ENCODE measurements around the gene CPSF4L. TPM values are rescaled to one million over a fixed set of nuclear protein-coding genes. Genes with fewer than 3 reads are reported as not detected.
"Not testable (repeated sequence)": the region's sequence is repeated elsewhere in the genome, so short reads cannot be mapped to it uniquely, and the experiment has no call there.

CPSF4L gene
- total RNA-seq, 1 donor from 2014 or later, result not detected

DNA sequence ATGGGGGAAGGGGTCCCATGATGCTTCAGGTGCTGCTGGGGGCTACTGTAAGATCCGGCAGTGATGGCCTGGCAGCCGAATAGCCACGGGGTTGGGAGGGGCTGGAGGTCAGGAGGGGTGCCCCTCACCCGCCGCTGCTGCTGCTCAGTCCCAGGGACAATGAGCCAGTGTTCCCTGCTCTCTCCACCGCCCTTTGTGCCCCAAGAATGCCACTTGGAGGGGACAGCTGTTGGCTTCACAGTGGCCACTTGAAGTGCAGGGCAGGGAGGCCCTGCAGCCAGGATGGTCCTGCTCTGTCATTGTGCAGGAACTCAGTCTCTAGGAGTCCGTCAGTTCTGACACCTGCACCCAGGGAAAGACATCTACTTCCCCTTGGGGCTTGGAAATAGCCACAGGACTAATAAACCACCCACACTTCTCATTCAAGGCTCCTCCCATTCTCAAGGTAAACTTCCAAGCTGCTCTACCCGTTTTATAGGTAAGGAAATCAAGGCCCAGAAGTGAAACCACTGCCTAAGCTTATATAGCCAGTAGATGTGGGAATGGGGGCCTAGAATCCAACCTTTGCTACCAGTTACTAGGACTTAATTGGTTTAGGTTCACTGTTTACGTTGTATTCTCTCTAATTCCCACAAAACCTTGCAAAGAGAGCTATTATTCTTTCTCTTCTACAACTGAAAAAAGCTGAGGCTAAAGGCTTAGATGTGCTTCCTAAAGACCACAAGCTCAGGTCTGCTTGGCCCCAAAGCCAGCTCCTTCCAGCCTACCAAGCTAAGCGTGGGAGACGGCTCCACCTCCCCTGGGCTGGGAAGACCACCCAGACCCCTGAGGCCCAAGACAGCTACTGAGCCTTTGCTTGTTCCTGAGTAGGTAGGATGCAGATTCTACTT lies 6.2 kb upstream of the CPSF4L start:
- no peak for DNase-seq

DNA sequence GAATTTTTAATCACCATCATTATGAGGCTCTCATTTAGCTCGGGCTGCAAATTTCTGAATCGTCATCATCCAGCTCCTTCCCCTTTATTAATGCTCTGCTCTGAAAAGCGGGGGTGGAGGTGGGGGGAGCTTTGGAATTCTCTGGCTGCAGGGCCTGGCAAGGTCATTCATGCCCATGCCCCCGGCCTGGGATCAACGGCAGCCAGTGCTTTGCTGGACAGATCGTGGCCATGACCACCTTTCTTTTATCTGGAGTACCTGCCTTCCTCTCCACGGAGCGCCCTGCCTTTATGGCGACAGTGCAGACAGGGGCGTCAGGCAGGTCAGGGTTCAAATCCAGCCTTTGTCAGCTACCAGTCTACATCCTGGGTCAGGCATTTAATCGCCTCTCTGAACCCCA lies 5.1 kb upstream of the CPSF4L start:
- no peak for DNase-seq

DNA sequence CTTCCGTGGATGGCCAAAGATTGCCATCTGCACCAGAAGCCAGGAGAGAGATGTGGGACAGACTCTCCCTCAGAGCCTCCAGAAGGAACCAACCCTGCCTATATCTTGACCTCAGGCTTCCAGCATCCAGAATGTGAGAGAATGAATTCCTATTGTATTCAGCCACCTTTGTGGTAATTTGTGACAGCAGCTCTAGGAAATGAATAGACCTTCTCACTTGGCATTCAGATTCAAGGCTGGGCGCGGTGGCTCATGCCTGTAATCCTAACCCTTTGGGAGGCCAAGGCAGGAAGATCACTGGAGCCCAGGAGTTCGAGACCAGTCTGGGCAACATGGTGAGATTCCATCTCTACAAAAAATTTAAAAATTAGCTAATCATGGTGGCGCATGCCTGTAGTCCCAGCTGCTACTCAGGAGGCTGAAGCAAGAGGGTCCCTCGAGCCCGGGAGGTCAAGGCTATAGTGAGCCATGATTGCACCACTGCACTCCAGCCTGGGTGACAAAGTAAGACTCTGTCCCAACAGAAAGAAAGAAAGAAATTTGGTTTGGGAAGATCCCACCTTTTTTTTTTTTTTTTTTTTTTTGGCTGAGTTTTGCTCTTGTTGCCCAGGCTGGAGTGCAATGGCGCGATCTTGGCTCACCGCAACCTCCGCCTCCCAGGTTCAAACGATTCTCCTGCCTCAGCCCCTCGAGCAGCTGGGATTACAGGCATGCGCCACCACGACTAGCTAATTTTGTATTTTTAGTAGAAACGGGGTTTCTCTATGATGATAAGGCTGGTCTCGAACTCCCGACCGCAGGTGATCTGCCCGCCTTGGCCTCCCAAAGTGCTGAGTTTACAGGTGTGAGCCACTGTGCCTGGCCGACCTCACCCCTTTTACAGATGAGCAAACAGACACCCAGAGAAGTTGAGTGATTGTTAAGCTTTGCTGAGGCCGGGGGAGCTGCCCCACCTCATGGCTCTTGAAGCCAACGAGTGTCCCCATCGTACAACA lies 4.3 kb upstream of the CPSF4L start:
- DNase-seq, result no peak

DNA sequence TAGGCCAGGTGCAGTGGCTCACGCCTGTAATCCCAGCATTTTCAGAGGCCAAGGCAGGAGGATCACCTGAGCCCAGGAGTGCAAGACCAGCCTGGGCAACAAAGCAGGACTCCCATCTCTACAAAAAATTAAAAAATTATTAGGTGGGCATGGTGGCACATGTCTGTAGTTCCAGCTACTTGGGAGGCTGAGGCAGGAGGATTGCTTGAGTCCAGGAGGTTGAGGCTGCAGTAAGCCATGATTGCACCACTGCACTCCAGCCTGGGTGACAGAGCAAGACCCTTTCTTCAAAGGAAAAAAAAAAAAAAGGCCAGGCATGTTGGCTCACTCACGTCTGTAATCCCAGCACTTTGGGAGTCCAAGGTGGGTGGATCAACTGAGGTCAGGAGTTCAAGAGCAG lies 2.8 kb upstream of the CPSF4L start:
- DNase-seq, result not testable (repeated sequence)

DNA sequence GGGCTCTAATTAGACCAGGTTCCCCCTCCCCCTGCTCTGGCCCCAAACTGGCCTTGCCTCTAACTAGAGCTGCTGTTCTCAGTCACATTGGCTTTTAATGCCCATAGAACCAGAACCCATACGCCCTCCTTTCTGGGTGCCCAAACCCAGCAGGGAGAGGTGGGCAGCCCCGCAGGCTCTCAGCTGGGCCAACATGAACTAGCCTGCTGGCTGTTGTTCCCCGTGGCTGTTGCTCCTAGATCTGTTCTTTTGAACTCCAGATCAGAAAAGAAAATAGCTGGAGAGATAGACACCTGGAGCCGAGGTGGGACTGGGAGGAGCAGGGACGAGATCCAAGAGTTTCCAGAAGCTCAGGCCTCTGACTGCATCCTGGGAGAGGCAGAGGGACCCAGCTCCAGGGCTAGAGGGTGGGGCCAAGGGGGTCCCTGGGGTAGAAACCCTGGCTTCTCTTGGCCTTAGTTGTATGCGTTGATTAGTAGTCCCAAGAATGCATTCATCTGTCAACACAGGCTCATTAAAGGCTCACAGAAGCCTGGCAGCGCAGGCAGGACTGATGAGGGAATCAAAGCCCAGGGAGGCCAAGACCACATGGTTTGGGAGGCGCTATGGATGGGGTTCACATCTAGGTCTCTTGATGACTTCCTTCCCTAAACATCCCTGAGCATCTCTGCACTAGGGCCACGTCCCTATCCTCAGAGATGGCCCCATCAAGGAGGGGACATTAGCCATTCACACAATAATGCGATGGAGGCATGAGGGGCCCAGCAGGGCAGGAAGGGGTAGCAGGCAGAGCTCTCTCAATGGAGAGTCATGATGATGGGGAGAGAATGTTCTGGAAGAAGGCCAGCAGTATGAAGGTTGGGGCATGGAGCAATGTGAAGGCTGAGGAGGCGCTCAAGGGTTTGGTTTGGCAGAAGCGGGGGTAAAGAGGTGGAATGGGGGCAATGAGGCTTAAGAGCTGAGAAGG lies 1.3 kb upstream of the CPSF4L start:
- DNase-seq, result no peak

DNA sequence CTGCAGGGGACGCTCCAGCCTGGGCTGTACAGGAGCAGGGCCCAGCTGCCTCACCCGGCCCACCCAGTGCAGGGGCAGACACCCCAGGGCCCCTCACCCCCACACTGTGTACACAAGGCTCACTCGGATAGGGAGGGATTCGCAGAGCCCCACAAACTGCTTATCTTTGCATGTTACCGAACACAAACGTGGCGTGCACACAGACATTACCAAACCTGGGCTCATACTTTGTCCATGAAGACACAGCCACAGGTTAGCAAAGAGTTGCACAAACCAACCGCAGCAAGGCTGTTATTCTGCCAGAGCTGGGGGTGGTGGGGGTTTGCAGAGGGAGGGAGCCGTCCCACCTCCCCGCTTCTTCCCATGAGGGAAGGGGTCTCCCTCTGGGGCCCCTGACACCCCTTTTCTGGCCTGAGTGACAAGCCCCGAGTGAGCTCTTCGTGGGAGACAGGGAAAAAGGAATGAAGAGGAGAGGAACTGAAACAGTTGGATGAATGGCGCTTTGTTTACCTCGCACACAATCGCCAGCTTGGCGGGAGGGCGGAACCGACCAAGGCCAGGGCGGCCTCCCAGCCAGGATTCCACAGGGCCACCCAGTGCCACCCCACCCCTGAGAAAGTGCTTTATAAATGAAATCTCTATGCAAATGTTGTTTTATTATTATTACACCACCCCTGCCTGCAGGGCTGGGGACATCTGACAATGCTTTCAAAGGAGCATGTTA lies 434 bp upstream of the CPSF4L start:
- DNase-seq, result no peak

DNA sequence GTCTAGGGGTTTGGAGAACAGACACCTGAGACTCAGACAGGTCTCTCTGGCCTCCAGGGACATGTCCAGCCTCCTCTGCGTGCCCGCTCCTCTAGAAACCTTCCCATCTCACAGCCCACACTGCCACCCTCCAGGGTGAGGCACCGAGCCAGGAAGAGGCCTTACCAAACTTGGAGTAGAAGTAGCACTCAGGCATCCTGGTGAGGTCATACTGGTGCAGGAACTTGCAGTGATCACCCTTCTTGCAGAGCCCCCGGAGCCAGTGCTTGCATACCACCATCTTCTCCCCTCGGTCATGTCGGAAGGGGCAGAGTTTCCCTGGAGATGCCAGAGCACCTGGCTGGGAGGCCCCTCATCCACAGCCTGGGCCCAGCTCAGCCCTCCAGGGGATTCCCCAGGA lies 4.2 kb downstream of the CPSF4L start:
- DNase-seq, result no peak

DNA sequence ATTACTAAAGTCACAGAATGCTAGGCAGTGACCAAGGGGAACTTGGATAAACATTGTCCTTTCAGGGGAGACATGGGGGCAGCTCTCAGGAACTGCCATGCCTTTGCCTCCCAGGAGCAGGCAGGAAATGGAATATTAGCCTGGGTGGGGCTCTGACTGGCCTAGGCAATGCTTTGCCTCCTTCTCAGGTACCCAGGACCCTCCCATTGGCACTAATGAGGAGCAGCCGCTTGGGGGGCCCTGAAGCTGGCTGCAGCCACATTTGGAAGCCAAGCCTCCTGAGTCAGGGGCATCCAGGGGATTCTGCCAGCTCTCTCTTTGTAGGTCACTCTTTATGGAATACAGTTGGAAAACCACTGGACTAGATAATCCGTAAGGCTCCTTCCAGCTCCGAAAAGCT lies 5.5 kb downstream of the CPSF4L start:
- no peak for DNase-seq

DNA sequence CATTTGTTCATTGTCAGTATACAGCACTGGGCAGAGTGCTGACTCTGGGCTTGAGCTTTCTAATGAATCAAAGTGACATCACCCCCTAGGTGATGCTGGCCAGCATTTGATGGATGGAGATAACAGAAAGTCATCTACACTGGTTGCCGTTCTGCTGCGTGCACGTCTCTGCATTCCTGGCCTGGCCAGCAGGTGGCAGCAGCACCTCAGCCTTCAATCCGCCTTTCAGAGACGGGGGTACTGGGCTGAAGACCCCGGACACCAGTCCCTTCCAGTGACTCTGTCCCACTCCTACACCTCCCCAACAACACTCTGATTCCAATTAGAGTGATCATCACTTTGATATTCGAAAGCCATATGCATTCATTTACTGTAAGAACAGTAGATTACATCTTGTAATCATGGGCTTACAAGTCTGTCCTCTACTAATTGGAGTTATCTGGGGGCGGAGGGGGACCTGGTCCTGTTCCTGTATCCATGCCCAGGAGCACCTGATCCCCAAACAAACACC lies 6.0 kb downstream of the CPSF4L start:
- peak; percentile 67 for DNase-seq

DNA sequence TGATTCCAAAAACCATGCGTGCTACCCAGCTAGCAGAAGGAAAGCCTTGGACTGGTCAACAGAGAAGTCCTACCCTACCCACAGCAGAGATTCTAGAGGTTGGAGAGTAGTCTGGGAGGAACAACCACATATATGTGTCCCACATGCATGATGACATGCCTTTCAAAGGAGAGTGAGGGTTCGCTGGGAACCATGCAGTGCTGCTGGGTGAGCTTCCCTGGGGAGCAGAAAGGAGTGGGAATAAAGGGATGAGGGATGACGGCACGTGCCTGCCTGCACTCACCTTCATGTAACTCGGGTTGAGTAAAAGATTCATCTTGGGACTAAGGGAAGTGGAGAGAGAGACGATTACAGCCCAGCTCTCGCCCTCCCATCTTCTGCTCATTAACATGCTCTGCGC lies 9.8 kb downstream of the CPSF4L start:
- DNase-seq, result no peak

DNA sequence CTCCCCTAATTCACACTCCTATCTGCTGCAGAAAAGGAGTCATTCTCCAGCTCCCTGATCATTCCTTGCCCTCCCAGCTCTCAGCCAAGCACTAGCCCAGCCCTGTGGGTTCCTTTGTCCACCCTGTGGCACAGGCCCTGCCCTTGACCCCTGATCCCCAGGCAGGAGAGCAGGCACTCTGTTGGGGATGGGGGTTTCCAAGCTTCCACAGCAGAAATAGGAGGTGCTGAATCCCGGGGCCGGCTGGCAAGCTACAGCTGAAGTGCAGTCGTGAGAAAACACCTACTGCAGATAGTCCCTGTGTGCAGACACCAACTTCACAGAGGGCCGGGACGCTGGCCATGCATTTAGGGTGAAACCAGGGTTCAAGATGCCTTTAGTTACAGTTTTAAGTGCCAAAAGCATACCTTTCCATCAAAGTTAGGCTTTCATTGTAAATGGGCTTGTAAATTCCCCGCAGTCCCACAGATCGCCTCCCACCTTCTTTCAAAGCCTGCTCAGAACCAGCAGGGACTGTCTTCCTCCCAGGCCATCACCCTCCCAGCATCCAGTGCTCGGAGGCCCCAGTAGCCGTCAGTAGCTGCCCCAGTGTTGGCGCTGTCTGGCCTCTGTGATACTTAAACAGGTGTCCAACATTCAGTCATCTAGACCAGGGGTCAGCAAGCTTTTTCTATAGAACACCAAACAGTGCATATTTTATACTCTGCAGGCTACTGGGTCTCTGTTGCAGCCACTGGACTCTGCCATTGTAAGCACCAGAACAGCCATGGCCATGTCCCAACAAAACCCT lies 10.6 kb downstream of the CPSF4L start:
- no peak for DNase-seq

DNA sequence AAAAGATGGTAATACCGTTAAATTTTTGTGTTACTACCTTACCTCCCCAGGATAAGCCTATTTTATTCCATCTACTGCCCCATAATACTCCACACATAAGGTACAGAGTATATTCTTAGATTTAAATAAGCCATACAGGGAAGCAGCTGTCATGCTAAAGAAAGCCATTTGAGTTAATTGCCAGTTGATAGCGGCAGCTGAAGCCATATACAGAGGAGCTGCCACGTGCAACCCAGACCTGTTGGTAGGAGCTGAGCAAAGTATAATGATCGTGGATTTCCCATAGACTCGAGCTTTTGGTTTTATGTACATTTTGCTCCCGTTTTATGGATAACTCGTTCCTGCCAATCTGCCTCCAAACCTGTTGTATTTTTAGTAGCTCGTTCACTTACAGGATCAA lies 12.0 kb downstream of the CPSF4L start:
- DNase-seq, result no peak

DNA sequence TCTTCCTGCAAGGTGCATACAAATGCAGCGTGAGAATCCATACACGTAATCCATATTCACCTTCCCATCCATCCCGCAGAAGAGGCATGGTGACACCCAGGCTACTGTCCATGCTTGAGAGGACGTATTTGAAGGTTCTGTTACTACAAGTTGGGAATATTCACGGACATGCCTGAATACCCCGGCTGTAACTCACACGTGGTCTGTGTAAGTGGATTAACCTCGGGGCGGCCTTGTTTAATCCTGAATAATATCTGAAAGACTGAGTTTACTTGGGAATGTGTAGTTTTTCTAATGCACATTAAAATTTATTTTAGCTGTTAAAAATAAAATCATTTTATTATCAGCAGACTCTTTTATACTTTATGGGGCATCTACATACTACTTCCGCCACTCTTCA lies 13.1 kb downstream of the CPSF4L start:
- no peak for DNase-seq

DNA sequence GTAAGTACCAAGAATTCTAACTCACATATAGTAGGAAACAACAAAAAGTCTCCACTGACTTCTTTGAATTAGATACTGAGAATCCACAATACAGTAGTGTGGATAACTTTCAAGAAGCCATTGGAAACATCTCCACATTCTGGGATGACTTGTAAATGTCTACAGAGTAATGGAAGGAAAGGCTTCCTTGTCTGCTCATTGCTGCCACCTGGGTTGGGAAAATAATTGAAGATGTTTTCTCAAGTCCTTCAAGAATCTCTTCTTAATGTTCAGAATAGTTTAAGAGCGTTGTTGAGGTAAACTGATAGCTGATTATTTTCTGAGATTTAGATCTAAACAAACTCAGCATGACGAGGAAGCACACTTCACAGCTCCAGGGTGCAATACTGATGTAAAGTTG lies 14.0 kb downstream of the CPSF4L start:
- peak; percentile 40 for DNase-seq

DNA sequence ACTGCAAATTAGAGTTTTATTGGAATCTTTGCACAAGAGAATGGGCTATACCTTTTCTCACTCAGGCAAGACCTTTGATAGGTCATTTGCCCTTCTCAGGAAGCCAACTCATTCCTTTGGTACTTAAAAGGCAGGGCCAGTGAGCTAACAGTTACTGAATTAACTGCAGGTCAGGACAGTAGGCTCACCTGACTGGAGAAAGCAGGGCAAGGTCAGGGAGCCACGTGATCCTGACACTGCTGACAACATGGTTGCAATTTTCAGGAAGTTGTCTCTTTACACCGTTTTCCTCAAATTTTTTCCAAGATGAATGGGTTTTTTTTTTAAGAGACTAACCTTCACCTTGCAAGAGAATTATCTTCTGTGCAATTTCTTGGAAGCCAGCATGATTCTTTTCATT lies 21.1 kb downstream of the CPSF4L start:
- peak; percentile 8 for DNase-seq

DNA sequence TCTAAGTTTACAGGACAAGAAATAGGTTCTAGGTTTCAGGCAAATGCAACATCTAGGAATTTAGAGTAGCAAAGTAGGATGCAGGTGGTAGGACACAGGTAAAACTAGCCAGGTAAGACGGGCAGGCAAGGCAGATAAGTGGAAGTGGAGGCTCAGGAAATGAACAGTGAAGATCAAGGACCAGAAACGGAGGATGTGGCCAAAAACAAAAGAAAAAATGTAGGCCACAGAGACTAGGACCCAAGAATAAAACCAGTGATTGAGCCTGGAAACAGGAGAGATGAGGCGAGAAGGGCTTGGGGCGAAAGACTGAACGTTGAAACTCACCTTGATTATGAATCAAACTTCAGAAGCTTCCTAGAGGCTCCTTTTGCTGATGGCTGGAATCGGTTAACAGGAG lies 24.0 kb downstream of the CPSF4L start:
- DNase-seq, result no peak

DNA sequence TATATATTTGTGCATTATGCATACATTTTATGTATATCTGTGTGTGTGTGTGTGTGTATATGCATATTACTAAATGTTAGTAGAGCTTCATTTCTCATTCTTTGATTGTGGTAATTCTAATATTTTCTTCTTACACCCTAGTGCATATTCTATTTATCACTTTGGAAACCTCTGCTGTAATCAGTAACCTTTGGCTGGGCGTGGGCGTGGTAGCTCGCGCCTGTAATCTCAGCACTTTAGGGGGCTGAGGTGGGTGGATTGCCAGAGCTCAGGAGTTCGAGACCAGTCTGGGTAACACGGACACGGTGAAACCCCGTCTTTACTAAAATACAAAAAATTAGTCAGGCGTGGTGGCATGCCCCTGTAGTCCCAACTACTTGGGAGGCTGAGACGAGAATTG lies 26.9 kb downstream of the CPSF4L start:
- no peak for DNase-seq

DNA sequence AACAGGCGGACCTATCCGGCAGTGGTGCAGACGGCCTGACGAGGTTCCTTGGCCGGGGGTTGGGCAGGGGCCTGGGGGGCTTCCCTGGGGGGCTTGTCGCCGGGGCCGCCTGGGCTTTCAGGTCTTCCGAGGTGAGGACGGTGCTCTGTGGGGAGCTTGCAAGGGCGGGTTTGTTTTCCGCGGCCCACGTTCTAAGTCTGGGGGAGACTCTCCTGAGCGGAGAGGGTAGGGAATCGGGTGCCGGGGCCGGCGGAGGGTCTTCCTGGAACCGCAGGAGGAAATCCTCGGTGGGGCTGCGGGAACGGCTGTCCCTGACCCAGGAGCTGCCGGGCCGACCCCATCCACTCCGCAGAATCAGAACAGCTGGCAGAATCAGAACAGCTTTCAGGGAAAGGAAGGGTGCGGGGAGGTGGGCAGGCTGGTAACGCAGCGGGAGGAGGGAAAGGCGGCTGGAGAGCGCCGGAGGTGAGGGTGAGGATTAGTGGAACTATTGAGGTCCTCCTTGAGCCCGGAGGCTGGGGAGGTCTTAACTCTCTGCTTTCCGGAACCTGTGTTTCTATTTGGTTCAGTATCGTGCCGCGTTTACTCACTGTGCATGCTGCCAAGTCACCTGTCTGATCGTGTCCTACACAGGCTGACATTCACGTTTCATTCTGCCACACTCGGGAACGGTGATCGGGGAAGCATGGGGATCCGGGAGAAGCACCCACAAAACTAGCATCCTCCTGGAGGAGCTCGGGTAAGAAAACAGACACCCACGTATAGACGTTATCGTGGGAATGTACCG lies 28.9 kb downstream of the CPSF4L start:
- DNase-seq, result peak; percentile 53

DNA sequence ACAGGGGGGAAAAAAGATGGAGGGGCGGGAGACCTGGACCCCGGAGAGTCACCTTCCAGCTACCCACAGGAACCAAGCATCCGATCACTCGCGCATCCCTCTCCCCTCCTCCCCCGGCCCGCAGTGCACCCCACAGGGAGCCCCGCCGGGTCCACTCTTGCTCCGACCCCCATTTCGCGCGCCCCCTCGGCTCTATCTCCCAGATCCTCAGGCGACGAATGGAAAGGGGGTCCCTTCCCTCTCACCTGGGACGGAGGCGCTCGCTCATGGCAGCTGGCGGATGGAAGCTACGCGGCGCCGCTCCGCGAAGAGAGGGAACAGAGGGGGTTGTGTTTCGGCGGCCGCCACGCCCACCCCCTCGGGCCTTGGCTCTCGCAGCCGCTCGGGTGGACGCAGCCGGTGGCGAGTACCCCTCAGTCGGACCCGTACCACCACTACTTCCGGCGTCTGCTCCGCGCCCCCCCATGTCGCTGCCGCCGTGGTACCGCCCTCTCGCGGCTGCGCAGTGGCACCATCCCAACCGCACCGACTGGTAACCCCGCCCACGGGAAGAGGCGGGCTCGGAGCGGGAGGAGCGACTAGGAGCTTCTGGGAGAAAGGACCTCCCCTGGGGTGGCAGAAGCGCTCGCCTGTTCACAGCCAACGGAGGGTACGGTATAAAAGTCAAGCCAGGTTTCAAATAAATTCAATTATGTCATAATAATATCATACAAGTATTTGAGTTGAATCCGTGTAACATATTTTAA lies 29.7 kb downstream of the CPSF4L start:
- DNase-seq, result peak; percentile 96

Measured in dermis blood vessel endothelial cell (primary cell).